Ascending aorta (tissue), 2 donors: ENCODE measurements around the gene PIKFYVE. TPM values are rescaled to one million over a fixed set of nuclear protein-coding genes. Genes with fewer than 3 reads are reported as not detected.

ENCODE experiments used
- DNase-seq, 2 donors: peaks; one replicate each; pipeline ENCODE4 v3.0.0-alpha.2; 2019; ENCODE audit warnings: low spot score in 2 of 2
- H3K27ac ChIP-seq, 2 donors: fragments of 200-600 bp; sonication (generic); one replicate each; pipeline ENCODE4 v1.5.1; 2016 to 2017; ENCODE audit warnings: mild to moderate bottlenecking in 1 of 2
- H3K27me3 ChIP-seq: fragments of 200-600 bp; sonication (generic); one replicate; pipeline ENCODE4 v1.5.1; 2017
- H3K36me3 ChIP-seq, 2 donors: fragments of 200-600 bp; sonication (generic); one replicate each; pipeline ENCODE4 v1.5.1; 2016
- H3K4me1 ChIP-seq, 2 donors: fragments of 200-600 bp; sonication (generic); one replicate each; pipeline ENCODE4 v1.5.1; 2016 to 2017; ENCODE audit warnings: mild to moderate bottlenecking in 1 of 2
- H3K4me3 ChIP-seq, 2 donors: fragments of 200-600 bp; sonication (generic); one replicate each; pipeline ENCODE4 v1.5.1; 2016 to 2017; ENCODE audit warnings: mild to moderate bottlenecking in 1 of 2
- H3K9me3 ChIP-seq, 2 donors: fragments of 200-600 bp; sonication (generic); one replicate each; pipeline ENCODE4 v1.5.1; 2016
- CTCF ChIP-seq, 3 experiments: fragments of 200-600 bp in 2 of 3; fragments of 450-650 bp in 1 of 3; sonication (generic) in 2 of 3; IDR thresholded peaks; one replicate each; pipeline ENCODE4 v1.5.1; 2016 to 2019; ENCODE audit warnings: antibody characterized with exemption in 3 of 3, mild to moderate bottlenecking in 1 of 3, moderate library complexity in 1 of 3
- intact Hi-C: fragments of 100-400 bp; cut with DNase I; formaldehyde crosslinking; loops from one replicate; pipeline ENCODE4 v1.15.1; 2023
- total RNA-seq: library from RNA; depleted of rRNA; stranded (reverse); fragments of >200 nt; gene quantifications from one replicate; pipeline ENCODE4 v1.1.0, GENCODE V29; 2016

The PIKFYVE gene
- total RNA-seq, 1 donor from 2014 or later: 12.0 TPM

GRCh38 chr2:208296610-208297009, 30.6 kb downstream of the PIKFYVE start:
- H3K27ac ChIP-seq: no peak overlapping the region
- DNase-seq: no peak
- H3K36me3 ChIP-seq: peaks cover 29 to 39% of the 10 kb centered on the region in 2 donors
- no peaks in the 10 kb centered on the region for H3K4me1 ChIP-seq
- intact Hi-C loops: no loop called here
- no peaks in the 10 kb centered on the region for H3K9me3 ChIP-seq
- H3K27me3 ChIP-seq: no peaks in the 10 kb centered on the region
- no peak for TF ChIP-seq CTCF (IDR thresholded peaks at IDR 0.05)
- H3K4me3 ChIP-seq: no peak overlapping the region

DNA sequence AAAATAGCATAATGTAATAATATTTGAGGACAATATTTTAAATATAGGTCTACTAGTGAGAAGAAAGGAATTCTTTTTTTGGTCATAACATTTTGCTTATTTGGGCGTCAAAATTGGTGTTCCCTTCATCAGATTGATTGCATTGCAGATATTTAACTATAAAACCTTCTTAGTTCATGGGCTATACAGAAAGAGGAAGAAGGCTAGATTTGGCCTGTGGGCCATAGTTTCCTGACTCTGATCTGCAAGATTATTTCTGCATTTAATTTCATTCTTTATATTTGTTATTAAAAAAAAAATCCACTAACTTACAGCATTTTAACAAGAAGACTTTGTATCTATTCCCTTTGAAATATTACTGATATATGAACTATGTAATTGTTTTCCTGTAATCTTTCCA, 31.9 kb downstream of the PIKFYVE start:
- Histone ChIP-seq H3K4me3 (no peak overlapping the region), H3K27me3 (no peaks in the 10 kb centered on the region), H3K36me3 (peaks cover 39 to 45% of the 10 kb centered on the region in 2 donors), H3K4me1 (no peaks in the 10 kb centered on the region), H3K9me3 (no peaks in the 10 kb centered on the region), H3K27ac (no peak overlapping the region)
- intact Hi-C loops: no loop called here
- no peak for DNase-seq
- TF ChIP-seq CTCF (IDR thresholded peaks at IDR 0.05): no peak

DNA sequence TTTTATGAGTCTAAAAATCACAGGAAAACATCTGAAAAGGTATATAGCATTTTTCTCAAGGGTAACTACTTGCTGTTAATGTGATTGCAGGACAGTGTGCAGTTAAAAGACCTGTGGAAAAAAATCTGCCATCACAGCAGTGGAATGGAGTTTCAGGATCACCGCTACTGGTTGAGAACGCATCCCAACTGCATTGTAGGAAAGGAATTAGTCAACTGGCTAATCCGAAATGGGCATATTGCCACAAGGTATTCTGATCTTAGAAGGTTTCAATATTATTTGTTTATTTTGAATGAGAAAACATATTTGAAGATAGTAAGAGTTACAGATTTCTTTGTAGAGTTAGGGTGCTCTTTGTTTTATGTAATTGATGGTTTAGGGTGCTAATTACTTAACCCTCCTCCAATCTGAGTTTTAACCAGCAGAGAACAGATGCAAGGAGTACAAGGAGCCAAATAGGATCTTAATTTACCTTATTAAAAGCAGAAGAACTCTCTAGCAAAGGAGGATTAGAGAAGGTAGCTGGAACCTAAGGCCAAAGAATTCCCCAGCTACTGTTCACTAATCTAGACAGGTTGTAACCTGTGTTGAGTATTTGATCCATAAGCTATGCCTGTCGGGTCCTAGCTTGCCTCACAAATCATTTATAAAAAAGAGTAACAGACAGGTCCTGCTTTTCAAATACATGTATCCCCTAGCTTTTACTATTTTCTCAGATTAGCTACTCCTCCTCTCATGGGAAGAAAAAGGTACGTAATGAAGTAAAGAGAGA, 35.0 kb downstream of the PIKFYVE start:
- DNase-seq: no peak
- Histone ChIP-seq H3K4me3 (no peak overlapping the region), H3K36me3 (peaks cover 57 to 69% of the 10 kb centered on the region in 2 donors), H3K4me1 (no peaks in the 10 kb centered on the region), H3K9me3 (no peaks in the 10 kb centered on the region), H3K27ac (no peak overlapping the region), H3K27me3 (no peaks in the 10 kb centered on the region)
- no peak for TF ChIP-seq CTCF (IDR thresholded peaks at IDR 0.05)
- intact Hi-C loops: no loop called here

DNA sequence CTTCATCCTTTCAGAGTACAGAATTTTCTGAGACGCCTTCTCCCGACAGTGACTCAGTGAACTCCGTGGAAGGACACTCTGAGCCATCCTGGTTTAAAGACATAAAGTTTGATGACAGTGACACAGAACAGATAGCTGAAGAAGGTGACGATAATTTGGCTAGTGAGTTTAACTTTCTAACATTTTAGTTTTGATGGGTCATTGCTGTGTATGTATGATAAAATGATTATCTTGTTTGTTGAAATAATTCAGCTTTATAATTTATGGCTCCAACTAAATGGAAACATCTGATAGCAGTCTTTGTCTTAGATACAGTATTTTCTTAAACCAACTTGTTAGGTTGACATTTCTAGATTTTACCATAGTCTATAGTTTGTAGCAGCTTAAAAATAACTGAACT, 38.1 kb downstream of the PIKFYVE start:
- Histone ChIP-seq H3K27ac (no peak overlapping the region), H3K4me3 (no peak overlapping the region), H3K27me3 (no peaks in the 10 kb centered on the region), H3K4me1 (no peaks in the 10 kb centered on the region), H3K36me3 (peaks cover 50 to 66% of the 10 kb centered on the region in 2 donors), H3K9me3 (no peaks in the 10 kb centered on the region)
- no peak for DNase-seq
- no peak for TF ChIP-seq CTCF (IDR thresholded peaks at IDR 0.05)
- intact Hi-C loops: no loop called here

DNA sequence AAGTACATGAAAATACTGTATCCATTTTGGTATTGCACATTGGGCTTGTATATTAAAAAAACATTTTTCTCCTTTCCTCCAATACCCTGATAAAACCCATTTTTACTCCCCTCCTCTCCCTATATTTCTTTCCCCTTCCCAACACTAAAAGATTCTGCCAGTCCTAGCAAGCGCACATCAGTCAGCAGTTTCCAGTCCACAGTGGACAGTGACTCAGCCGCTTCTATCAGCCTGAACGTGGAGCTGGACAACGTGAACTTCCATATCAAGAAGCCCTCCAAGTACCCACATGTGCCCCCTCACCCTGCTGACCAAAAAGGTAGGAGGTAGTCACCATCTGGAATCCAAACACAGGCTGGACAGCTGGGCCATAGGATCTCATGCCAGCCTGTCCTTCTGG, 38.6 kb downstream of the PIKFYVE start:
- DNase-seq: no peak
- Histone ChIP-seq H3K9me3 (no peaks in the 10 kb centered on the region), H3K27ac (no peak overlapping the region), H3K36me3 (peaks cover 46 to 61% of the 10 kb centered on the region in 2 donors), H3K4me1 (no peaks in the 10 kb centered on the region), H3K27me3 (no peaks in the 10 kb centered on the region), H3K4me3 (no peak overlapping the region)
- no peak for TF ChIP-seq CTCF (IDR thresholded peaks at IDR 0.05)
- intact Hi-C loops: no loop called here
